Fibroblast of skin of right quadriceps (primary cell): ENCODE measurements around the gene SCRN2.

Experiments used
- DNase-seq: peaks from one replicate; pipeline ENCODE4 v3.0.0-alpha.2; 2013

The SCRN2 gene

GRCh38 chr17:47840742-47841487, at the start of gene SCRN2:
Gene SCRN2, minus strand, starts transcription at chr17:47841273. Its CDS starts 430 bp downstream, at chr17:47840843.
- DNase-seq = peak; percentile 77

GRCh38 chr17:47889734-47890529, 48.9 kb upstream of the SCRN2 start:
- DNase-seq = peak; percentile 71

DNA sequence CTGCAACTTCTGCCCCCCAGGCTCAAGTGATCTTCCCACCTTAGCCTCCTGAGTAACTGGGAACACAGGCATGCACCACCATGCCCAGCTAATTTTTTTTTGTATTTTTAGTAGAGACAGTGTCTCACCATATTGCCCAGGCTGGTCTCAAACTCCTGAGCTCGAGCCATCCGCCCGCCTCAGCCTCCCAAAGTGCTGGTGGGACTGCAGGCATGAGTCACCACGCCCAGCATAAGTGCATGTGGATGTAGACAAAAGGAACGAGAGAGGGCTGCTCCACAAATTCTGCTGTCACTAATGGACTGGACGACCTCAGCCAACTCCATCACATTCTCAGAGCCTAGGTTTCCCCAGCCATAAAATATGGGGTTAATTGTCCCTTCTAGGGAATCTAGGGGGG, 47.2 kb upstream of the SCRN2 start:
- no peak for DNase-seq

GRCh38 chr17:47884905-47885730, 44.0 kb upstream of the SCRN2 start:
- no peak for DNase-seq

GRCh38 chr17:47884427-47884740, 43.3 kb upstream of the SCRN2 start:
- no peak for DNase-seq

GRCh38 chr17:47883589-47884426, 42.7 kb upstream of the SCRN2 start:
- peak; percentile 40 for DNase-seq

DNA sequence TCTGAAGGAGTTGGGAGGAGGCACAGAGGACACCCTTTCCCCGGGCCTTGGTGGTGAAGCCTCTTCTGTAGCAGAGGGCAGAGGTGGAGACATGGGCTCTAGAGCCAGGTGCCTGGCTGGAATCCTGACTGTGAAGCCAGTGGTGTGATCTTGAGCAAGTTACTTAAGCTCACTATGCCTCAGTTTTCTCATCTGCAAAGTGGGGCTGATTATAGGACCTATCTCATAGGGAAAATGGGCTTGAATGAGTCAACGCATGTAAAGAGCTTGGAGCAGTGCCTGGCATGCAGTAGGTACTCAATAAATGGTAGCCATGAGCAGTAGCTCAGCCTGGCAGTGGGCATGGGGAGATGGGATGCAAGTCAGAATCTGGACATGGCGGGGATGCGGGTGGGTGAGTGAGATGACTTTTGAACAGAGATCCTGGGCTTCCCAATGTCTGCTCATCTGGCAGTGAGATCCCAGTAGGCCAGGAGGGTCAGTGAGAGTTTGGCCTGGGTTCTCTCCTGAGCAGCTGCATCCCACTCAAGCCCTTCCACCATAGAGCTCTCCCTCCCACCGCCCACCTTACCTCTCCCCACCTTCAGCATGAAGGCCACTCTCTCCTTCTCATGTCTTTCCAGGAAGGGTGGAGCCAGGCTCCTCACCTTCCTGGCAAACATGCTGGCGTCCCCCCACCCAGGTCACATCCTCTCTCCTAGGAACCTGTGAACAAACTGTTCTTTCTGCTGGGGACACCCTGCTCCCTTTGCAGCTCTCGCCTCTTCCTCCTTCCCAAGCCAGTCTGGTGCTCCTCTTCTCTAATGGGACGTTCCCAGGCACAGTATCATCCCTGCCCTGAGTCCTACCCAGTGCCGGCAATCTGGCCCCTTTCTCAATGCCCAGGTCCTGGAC, 41.9 kb upstream of the SCRN2 start:
- no peak for DNase-seq

DNA sequence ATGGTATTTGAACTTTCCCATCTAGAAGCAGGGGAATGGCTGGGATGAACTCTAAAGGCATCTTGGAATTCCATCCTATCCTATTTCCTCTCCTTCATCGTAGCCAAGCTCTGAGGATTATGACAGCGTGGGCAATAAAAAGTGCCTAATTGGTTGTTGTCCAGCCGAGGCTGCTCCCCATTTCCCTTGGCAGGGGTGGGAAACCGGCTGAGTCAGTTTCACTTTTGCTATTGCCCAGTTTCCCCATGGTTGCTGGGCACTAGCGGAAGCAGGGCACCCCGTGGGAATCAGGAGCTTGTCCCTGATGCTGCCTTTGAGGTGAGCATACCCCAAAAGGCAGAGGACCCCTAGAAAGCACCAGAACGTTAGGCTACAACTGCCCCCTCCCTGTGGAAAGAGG, 41.2 kb upstream of the SCRN2 start:
- peak; percentile 53 for DNase-seq

GRCh38 chr17:47879776-47880454, 38.8 kb upstream of the SCRN2 start:
- no peak for DNase-seq

DNA sequence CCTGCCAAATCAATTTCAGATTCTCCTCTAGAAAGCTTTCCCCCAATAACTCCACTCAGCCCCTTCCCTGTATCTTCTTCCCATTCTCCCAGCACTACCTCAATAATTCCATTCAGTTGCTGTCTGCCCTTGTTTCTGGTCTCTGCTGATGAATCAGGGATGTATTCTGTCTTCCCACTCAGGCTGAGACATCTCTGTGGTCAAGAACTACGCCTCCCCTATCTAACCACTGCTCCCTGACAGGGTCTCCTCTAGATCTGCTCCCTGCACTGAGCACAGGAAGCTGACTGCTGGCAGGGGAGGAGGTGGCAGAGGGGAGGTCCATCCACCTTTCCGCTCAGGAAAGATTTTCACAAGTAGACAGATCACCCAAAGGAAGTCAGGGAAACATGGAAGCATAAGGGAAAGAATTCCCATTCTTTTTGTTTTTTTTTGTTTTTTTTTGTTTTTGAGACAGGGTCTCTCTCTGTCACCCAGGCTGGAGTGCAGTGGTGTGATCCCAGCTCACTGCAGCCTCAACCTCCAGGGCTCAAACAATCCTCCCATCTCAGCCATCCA, 38.0 kb upstream of the SCRN2 start:
- peak; percentile 72 for DNase-seq

GRCh38 chr17:47878203-47879027, 37.3 kb upstream of the SCRN2 start:
- no peak for DNase-seq

GRCh38 chr17:47877368-47878034, 36.4 kb upstream of the SCRN2 start:
- peak; percentile 68 for DNase-seq

- DNase-seq = no peak
Observed at GRCh38 chr17:47875011-47875985, 34.2 kb upstream of the SCRN2 start.

DNA sequence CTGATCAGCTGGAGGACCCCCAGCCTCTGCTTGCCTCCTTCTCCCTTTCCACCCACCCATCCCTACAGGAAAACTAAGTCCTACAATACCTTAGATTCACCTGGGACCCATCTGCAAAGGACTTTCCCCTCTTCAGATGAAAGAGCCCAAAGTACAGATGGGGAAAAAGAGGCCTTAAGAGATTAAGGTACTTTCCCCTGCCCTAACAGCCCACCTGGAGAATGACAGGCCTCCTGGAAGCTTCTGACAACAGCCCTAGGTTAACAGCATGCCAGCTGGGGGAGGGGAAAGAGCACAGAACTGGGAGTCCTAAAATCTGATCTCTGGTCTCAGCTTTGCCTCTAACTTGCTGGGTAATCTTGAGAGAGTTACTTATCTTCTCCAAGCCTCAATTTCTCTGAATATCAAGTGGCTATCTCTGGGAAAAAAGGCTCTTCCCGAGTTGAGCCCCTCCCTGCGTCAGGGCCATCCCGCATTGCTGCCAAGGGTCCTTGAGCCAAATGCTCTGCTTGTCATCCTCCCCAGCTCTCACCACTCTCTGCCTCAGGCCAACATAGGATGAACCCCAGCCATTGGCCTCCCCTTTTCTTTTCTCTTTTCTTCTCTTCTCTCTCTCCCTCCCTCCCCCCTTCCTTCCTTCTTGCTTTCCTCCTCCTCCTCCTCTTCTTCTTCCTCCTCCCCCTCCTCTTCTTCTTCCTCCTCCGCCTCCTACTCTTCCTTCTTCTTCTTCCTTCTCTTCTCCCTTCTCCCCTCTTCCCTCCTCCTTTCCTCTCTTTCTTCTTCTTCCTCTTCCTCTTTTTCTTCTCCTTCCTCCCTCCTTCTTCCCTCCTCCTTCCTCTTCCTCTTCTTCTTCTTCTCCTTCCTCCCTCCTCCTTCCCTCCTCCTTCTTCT, 32.4 kb upstream of the SCRN2 start:
- no peak for DNase-seq

- no peak for DNase-seq
Observed at GRCh38 chr17:47872651-47873161, 31.6 kb upstream of the SCRN2 start.

- DNase-seq = no peak
Observed at GRCh38 chr17:47872019-47872650, 31.1 kb upstream of the SCRN2 start.
